Measurements from ENCODE around the gene SEMA3C.

SEMA3C gene

DNA sequence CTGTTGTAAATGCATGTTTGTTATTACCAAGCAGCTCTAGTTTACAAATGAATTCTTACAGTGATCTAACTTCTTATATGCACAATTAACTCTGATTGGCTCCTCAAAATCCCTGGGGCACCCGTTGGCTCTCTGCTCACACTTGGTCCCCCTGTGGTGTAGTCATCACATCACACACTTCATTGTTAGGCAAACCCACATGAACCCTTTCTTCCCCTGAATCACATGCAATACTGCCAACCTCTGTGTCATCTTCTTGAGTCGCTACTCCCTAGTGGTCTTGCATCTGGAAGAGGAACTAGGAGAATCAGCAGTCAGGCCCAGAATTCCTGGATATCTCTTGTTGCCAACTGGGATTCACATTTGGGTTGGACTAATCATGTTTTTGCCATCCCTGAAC is 207.3 kb downstream of the SEMA3C start:
- TF ChIP-seq, protein P1, sequence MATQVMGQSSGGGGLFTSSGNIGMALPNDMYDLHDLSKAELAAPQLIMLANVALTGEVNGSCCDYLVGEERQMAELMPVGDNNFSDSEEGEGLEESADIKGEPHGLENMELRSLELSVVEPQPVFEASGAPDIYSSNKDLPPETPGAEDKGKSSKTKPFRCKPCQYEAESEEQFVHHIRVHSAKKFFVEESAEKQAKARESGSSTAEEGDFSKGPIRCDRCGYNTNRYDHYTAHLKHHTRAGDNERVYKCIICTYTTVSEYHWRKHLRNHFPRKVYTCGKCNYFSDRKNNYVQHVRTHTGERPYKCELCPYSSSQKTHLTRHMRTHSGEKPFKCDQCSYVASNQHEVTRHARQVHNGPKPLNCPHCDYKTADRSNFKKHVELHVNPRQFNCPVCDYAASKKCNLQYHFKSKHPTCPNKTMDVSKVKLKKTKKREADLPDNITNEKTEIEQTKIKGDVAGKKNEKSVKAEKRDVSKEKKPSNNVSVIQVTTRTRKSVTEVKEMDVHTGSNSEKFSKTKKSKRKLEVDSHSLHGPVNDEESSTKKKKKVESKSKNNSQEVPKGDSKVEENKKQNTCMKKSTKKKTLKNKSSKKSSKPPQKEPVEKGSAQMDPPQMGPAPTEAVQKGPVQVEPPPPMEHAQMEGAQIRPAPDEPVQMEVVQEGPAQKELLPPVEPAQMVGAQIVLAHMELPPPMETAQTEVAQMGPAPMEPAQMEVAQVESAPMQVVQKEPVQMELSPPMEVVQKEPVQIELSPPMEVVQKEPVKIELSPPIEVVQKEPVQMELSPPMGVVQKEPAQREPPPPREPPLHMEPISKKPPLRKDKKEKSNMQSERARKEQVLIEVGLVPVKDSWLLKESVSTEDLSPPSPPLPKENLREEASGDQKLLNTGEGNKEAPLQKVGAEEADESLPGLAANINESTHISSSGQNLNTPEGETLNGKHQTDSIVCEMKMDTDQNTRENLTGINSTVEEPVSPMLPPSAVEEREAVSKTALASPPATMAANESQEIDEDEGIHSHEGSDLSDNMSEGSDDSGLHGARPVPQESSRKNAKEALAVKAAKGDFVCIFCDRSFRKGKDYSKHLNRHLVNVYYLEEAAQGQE (IDR thresholded peaks at IDR 0.05; ENCODE audit: low read depth) = no peak
- TF ChIP-seq USF1 (IDR thresholded peaks at IDR 0.05) (no peak), EGR1 (IDR thresholded peaks at IDR 0.05) (no peak), FOXM1 (IDR thresholded peaks at IDR 0.05; ENCODE audit: borderline replicate concordance, low read depth) (no peak), NFIC (IDR thresholded peaks at IDR 0.05) (no peak), TAF1 (IDR thresholded peaks at IDR 0.05; ENCODE audit: low read depth) (no peak), CEBPB (IDR thresholded peaks at IDR 0.05) (no peak), TEAD4 (IDR thresholded peaks at IDR 0.05) (no peak), EP300 (IDR thresholded peaks at IDR 0.05; ENCODE audit: borderline replicate concordance) (no peak), YY1 (IDR thresholded peaks at IDR 0.05; ENCODE audit: low read depth) (no peak), TCF12 (IDR thresholded peaks at IDR 0.05; ENCODE audit: low read depth) (no peak), MAX (IDR thresholded peaks at IDR 0.05) (no peak), RAD21 (IDR thresholded peaks at IDR 0.05; ENCODE audit: low read depth) (no peak), CREB1 (IDR thresholded peaks at IDR 0.05; ENCODE audit: low read depth) (no peak), ZBTB7A (IDR thresholded peaks at IDR 0.05; ENCODE audit: low read depth) (no peak)

- TF ChIP-seq ZBTB7A (IDR thresholded peaks at IDR 0.05; ENCODE audit: low read depth) (no peak), RAD21 (IDR thresholded peaks at IDR 0.05; ENCODE audit: low read depth) (no peak), CEBPB (IDR thresholded peaks at IDR 0.05) (no peak)
- TF ChIP-seq, protein P1 (IDR thresholded peaks at IDR 0.05; ENCODE audit: low read depth) = no peak
Observed at GRCh38 chr7:80708123-80708522, 210.7 kb downstream of the SEMA3C start.

DNA sequence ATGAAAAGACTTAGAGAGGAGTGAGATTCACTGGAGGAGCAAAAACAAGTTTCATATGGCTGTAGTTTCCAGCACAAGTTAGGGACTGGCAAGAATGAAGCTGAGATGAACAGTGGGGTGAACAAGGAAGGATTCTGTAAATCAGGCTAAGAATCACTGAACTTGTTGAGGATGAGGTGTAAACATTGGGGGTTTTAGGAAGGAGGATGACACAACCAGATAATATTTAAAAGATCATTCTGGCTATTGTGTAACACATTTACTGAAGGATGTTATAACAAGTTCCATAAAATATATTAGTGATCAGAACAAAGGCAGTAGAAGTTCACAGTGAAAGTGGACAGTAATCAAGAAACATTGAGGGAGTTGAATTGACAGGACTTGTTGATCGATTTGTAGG is 211.5 kb downstream of the SEMA3C start:
- no peak for TF ChIP-seq CREB1 (IDR thresholded peaks at IDR 0.05; ENCODE audit: low read depth)
- TF ChIP-seq CEBPB (IDR thresholded peaks at IDR 0.05) = no peak
- no peak for TF ChIP-seq ZBTB7A (IDR thresholded peaks at IDR 0.05; ENCODE audit: low read depth)

GRCh38 chr7:80705130-80705781 is 213.6 kb downstream of the SEMA3C start:
- TF ChIP-seq CREB1 (IDR thresholded peaks at IDR 0.05; ENCODE audit: low read depth) (no peak), EGR1 (IDR thresholded peaks at IDR 0.05) (no peak), FOXM1 (IDR thresholded peaks at IDR 0.05; ENCODE audit: borderline replicate concordance, low read depth) (no peak), EP300 (IDR thresholded peaks at IDR 0.05; ENCODE audit: borderline replicate concordance) (no peak), RAD21 (IDR thresholded peaks at IDR 0.05; ENCODE audit: low read depth) (no peak), TEAD4 (IDR thresholded peaks at IDR 0.05) (no peak), NFIC (IDR thresholded peaks at IDR 0.05) (no peak), MAX (IDR thresholded peaks at IDR 0.05) (no peak)

DNA sequence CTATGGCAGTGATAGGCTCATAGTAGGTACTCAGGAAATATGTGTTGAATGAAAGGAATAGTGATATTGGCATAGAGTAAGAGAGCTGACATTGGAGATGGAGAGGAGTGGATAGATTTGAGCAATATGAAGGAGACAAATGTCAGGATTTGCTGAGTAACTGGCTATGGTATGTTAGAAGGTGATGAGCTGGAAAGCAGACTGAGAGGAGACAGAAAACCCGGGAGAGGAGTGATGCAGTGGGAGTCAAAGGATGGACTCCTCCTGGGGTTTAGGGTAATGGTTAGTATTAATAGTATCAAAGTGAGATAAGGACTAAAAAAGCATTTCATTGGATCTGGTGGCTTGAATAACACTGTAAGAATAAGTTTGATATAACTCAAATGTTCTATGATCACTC is 215.6 kb downstream of the SEMA3C start:
- no peak for TF ChIP-seq TCF12 (IDR thresholded peaks at IDR 0.05; ENCODE audit: low read depth)
- TF ChIP-seq EGR1 (IDR thresholded peaks at IDR 0.05) = no peak
- no peak for TF ChIP-seq YY1 (IDR thresholded peaks at IDR 0.05; ENCODE audit: low read depth)
- no peak for TF ChIP-seq MAX (IDR thresholded peaks at IDR 0.05)
- no peak for TF ChIP-seq CREB1 (IDR thresholded peaks at IDR 0.05; ENCODE audit: low read depth)
- TF ChIP-seq CEBPB (IDR thresholded peaks at IDR 0.05) = no peak
- TF ChIP-seq FOXM1 (IDR thresholded peaks at IDR 0.05; ENCODE audit: borderline replicate concordance, low read depth) = no peak

DNA sequence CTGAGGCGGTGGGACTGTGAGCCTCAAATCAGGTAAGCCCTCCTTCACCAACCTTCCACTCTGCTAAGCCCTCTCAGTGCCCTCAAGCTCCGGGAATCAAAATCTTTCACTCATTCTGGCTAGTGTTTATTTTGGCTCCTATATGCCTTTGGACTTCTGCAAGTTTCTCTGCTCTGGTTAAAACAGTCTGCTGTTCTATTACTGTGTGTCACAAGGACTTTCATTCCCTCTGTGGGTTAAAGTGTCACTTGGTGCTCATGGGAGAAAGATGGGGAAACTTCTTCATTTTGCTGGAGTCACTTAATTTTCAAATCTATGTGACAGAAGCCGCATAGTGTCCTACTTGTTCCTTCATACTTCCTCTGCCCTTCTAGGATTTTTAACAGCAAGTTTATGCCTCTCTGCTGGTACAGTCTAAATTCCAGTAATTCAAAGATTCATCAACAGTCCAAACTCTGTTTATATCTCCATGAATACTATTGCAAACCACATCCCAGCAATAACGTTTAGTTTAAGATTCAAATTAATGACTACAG is 219.1 kb downstream of the SEMA3C start:
- TF ChIP-seq CREB1 (IDR thresholded peaks at IDR 0.05; ENCODE audit: low read depth) (no peak), EP300 (IDR thresholded peaks at IDR 0.05; ENCODE audit: borderline replicate concordance) (no peak), TEAD4 (IDR thresholded peaks at IDR 0.05) (no peak), EGR1 (IDR thresholded peaks at IDR 0.05) (no peak), YY1 (IDR thresholded peaks at IDR 0.05; ENCODE audit: low read depth) (no peak)
- TF ChIP-seq, protein P1 (IDR thresholded peaks at IDR 0.05; ENCODE audit: low read depth) = no peak

Measured in Ishikawa (cell line).